ENCODE measurements around the gene ABAT. TPM values are rescaled to one million over a fixed set of nuclear protein-coding genes. Genes with fewer than 3 reads are reported as not detected.

Gene ABAT
- total RNA-seq, 1 experiment from 2014 or later = 0.59 TPM

DNA sequence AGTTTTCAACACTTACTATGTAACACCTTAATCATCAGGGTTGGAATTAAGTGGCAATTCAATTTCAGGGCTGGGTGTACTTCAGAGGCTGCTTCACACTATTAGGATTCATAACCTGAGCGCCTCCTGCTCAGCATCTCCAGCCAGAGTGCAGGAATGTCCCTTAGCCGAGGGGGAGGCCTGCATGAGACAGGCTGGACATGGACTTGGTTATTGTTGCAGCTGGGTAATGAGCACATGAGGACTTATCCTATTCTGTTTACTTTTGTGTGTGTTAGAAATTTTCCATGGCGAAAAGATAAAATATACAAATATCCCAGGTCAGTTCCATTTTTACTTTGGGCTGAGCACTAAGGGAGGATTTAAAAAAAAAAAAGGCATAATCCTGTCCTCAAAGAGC lies 133.6 kb downstream of the ABAT start:
- no peak for DNase-seq (ENCODE audit: extremely low read depth, low read depth)

DNA sequence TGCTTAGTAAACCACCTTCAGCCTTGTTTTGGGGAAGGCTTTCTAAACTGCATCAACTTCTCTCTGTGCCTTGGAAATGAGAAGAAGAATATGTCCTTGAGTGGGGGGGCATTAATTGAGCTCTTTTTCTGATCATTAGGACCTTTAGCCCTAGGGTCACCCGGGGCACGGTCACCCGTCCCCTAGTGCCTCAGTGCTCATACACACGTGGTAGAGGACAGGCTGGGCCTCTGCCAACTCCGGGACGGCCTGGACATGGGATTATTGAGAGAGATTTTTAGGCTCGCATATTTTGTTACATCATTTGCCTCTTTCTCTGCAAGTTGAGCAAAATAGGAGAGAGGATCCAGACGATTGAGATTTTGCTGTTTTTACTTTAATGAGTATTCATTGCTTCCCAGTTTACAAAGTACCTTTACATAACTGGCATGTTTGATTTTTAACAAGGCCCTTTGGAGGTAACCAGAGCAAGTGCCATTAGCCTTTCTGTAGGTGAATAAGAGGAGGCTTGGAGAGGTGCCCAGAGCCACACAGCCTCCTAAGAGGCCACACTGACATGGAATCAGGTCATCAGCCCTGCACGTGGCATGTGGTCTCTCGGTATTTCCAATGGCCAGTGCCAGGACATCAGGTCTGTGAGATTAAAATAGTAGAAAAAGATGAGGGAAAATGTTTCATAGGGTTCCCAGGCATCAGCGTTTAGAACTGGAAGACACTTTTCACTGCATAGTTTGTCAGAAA lies 134.4 kb downstream of the ABAT start:
- no peak for DNase-seq (ENCODE audit: extremely low read depth, low read depth)

DNA sequence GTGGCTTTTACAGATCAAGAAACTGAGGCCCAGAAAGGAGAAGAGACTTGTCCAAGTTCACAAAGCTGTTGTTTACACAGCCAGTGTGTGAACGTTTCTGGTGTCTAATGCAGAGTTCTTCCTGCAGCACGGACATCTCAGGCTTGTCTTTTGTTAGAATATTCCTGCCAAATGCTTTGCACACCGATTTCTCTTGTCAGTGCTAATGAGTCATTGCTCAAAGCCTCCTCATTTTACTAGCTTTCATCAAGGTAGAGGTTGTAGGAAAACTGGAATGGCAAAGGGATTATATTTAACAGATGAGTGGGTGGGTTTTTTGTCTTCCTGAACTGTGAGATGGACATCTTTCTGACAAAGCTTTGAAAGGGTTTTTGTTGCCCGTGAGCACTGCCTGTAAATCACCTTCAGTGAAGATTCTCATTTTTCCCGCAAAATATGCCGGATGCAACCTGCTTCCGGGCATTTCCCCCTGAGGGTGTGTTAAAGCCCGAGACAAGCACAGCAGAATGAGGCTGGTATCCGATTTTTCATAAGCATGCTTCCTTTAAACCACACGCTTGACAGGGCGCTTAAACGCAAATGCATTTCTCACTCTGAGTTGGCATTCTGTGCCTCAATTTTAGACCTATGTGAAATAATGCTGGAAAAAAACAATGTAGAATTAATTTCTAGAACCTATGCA lies 137.9 kb downstream of the ABAT start:
- no peak for DNase-seq (ENCODE audit: extremely low read depth, low read depth)

DNA sequence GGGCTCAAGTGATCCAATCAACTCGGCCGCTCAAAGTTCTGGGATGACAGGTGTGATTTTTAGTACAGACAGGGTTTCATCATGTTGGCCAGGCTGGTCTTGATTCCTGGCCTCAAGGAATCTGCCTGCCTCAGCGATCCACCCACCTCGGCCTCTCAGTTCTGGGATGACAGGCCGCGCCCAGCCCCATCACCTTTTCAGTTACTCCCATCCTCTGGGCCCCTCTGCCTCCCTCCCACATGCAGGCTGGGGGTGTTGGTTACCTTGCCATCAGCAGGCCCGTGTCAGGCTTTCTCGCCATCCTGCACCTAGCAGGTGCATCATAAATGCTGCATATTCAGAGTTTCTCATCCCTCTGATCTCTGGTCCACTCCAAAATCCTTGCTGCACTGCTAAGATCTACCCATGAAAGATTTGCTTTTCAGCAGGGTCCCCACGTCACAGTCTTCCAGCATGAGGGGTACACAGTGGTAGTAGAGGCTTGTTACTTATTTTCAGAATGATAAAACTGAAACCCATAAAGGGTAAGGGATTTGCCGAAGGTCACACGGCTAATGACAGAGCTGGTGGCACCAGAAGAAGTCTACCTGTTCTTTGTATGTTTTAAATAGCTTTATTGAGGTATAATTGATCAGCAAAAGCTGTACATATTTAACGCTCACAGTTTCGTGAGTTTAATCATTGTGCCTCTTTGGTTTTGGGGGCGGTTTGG lies 139.8 kb downstream of the ABAT start:
- no peak for DNase-seq (ENCODE audit: extremely low read depth, low read depth)

DNA sequence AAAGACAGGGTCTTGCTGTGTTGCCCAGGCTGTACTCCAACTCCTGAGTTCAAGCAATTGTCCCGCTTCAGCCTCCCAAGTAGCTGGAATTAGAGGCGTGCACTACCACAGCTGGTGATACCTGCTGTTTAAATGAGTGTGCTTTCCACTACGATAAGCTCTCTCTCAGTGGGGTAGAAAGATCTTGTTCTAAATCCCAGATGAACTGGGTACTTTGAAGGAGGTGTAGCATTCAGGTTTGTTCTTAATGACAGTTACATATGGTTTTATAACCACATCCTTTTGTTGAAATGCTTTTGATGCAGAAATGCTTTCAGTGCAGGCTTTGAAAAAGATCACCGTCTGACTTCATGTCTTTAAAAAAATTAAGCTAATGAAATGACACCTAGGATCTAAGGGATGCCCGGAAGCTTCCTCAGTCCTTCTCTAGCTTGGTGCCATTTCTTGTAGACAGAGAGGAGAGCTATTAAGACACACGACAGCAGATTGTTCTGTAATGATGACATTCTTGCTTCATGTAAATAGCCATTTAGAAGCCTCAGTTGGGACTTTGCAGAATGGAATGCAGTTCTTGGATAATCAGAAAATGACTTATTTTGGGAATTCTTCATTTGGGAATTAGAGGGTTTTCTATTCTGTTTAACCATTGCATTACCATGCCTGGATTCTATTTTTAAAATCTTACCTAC lies 142.7 kb downstream of the ABAT start:
- DNase-seq (ENCODE audit: extremely low read depth, low read depth) = no peak

DNA sequence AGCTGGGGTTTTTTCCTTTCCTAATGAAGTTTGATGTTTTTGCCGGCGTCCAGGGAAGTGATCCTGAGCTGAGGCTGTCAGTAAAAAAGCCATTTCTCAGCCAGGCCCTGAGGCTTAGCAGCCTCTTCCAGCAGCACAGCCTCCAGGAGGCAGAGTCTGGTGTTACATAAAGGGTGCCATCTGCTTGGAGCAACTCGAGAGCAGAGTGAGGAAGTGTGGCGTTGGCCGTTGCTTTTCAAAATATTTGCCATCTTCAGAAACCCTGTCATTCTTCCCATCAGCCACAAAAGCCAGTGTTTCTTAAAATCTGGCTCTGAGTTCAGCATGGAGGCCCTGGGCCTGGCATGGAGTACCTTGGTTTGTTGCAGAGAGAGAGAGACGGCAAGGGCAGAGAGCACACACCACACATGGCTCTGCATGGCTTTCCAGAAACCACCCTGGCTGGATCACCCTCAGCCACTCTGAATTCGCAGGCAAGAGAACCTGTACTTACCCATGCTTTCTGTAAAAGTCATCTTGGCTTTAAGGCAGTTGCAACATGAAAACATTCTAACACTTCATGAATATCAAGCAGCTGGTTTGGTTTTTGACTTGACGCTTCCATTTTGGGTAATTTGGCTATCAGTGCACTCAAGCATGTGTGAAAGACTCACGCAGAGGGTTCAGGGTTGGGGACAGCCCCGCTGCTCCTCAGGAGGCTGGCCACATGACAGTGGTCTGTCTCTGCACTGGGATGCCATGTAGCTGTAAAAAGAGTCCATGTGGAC lies 144.3 kb downstream of the ABAT start:
- no peak for DNase-seq (ENCODE audit: extremely low read depth, low read depth)

DNA sequence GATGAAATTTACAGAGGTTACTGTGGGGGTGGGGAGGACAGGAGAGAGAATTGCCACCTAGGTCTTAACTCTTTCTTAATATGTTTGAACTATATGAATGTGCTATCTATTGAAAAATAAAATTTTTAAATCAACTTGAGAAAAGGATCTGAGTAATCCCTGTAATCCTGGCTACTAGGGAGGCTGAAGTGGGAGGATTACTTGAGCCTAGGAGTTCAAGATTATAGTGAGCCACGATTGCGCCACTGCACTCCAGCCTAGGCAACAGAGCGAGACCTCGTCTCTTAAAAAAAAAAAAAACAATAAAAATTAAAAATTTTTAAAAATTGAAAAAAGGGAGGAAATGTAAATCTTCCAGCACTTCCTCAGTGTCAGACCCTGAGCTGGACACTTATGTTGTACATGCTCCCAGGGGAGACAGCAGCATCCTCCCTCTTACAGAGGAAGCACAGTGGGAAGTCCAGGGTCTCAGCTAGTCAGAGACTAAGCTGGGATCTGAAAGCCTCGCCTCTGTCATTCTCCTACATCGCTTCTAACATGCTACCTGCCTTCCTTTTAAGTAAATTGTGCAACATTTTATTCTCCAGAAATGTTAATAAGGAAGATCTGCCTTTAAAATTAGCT lies 145.1 kb downstream of the ABAT start:
- no peak for DNase-seq (ENCODE audit: extremely low read depth, low read depth)

DNA sequence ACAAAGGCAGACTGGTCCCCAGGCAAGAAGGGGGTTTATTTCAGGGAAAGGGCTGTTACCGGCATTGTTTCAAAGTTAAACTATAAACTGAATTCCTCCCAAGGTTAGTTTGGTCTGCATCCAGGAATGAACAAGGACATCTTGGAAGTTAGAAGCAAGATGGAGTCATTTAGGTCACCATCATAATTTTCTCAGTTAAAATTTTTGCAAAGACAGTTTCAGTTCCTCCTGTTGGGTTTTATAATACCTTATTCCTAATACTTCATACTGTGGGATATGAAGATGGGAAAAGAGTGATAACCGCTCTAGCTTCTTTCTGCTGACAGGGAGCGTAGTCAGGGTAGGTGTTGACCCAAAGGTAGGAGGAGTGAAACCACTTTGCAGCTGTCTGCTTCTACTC lies 148.0 kb downstream of the ABAT start:
- DNase-seq (ENCODE audit: extremely low read depth, low read depth) = no peak

DNA sequence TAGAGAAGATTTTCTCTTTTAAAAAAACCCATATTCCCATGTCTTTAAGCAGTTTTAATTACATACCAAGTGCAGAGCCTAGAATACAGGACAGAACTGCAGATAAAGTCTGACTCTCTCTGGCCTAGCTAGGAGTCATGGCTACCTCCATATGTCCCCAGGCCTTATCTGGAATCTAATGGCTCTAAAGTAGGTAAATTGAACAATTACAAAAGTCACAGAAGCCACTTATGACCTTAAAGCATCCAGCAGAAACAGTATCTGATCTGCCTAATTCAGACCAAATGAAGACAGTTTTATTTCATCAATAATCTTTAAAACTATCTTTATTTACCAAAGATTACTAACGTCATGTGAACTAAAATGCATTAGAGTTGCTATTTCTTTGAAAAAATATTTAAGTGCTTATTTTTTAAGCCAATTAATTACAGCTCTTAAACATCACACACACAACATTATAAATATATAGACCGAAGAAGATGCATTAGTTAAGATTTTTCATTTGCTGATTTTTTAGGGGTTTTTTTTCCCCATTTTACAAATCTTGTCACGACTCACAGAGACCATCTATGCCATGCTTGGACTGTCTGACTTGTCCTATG lies 152.0 kb downstream of the ABAT start:
- DNase-seq (ENCODE audit: extremely low read depth, low read depth) = no peak

DNA sequence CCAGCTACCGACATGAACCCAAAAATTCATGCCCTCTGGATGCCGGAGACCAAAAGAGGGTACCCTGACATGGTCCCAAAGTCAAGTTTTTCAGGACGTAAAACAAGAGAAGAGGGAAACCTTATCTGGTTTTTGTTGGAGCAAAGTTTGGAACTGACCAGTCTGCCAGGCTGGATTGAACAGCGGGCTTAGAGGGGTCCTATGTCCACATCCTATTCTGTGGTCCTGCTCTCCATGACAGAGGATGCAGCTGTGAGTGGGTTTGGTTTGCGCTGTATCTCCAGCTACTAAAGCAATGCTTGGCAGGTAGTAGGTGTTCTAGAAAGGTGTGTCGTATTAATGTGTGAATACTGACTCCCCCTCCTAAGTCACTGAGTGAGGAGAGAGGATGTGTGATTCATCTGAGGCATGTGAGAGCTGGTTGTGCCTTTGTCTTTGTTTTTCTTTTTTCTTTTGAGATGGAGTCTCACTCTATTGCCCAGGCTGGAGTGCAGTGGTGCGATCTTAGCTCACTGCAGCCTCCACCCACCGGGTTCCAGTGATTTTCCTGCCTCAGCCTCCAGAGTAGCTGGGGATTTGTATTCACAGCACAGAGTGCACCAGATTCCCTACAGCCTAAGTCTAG lies 154.2 kb downstream of the ABAT start:
- no peak for DNase-seq (ENCODE audit: extremely low read depth, low read depth)

DNA sequence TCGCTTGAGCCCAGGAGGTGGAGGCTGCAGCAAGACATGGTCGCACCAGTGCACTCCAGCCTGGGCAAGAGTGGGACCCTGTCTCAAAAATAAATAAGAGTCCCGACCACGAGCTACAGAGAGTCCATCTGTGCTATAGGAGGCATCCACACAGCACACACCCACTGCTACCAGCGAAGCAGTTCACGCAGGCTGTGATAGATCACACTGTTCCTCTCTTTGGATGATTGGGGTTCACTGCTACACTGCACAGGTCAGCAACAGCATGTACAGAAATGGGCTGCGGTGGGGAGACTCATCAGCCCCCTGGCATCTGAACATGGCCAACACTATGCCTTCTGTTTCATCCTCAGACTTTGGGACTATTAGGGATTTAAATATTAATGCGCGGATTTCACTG lies 157.0 kb downstream of the ABAT start:
- no peak for DNase-seq (ENCODE audit: extremely low read depth, low read depth)

DNA sequence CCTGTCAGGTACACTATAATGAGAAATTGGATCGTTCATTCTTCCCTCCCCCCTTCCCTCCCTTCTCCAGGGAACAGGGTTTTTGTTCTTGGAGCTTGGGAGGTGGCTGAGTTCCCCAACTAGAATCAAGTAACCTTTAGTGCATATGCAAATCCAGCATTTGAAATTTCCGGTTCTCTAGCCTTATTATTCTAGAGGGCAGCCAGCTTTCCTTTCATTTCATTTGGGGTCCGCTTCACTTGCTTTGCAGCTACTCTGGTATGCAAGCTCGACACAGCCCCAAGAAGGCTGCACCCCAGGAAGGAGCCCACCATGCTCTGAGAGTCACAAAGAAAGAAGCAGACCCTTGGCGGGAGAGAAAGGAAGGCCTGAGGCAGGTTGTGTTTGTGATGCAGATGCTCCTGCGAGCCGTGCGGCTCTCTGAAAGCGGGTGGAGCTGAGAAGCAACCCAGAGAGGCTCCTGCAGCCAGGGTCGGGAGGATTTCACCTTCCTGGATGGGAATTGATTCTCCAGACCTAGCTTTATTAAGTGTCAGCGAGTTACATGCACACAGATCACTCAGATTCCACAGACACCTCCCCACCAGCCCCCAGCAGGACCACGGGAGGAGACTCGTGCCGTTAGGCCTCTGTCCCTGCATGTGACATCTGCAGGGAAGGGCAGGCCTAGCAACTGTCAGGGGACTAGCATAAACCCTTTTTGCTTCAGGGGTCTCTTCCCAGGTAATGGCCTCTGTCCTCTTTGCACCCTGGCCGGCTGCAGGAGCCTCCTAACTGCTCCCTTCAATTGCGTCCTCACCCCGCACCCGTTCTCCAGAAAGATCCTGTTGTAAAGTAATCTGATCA lies 157.7 kb downstream of the ABAT start:
- no peak for DNase-seq (ENCODE audit: extremely low read depth, low read depth)

DNA sequence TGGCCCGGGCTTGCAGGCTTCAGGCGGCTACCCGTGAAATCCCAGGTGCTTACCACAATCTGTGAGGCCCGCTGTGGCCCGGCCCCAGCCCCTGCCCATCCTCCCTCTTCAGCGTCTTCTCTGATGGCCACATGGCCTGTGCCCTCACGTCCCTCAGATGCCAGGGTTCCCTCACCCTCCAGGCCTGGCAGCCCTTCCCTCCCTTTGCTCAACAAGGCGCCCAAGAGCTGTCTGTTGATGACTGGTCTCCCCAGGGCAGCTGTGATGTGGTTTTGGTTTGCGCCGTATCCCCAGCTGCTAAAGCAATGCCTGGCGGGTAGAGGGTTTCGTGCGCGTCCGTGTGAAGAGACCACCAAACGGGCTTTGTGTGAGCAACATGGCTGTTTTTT lies 158.3 kb downstream of the ABAT start:
- DNase-seq (ENCODE audit: extremely low read depth, low read depth) = no peak

Small RNA genes lying within 50 kb of the gene (small RNA-seq; reads per million reads assigned to genes)
- gene AC007224.1 = 0 reads per million in 2 experiments
- 0 reads per million in 2 experiments for gene RN7SL743P
- gene RNU7-63P = 0 reads per million in 2 experiments

Other genes with a start within 250 kb of the ABAT start
- gene TMEM114, start 84.1 kb upstream of the ABAT start, total RNA-seq (2014; rRNA removed; shearing (Covaris generic)) = not detected in 2 replicates
- 23.3 and 25.2 TPM in 2 replicates for gene METTL22, start 52.9 kb upstream of the ABAT start, total RNA-seq (2014; rRNA removed; shearing (Covaris generic))
- 6.5 and 9.8 TPM in 2 replicates for gene TMEM186, start 123.0 kb downstream of the ABAT start, total RNA-seq (2014; rRNA removed; shearing (Covaris generic))
- 40.1 and 48.9 TPM in 2 replicates for gene PMM2, start 123.2 kb downstream of the ABAT start, total RNA-seq (2014; rRNA removed; shearing (Covaris generic))
- 33.0 and 40.4 TPM in 2 replicates for gene CARHSP1, start 194.4 kb downstream of the ABAT start, total RNA-seq (2014; rRNA removed; shearing (Covaris generic))
- 0.10 TPM in 1 of 2 replicates, not detected in the other for gene LITAFD, start 207.7 kb downstream of the ABAT start, total RNA-seq (2014; rRNA removed; shearing (Covaris generic))

Measured in NCI-H460 (cell line).